ENCODE results near the gene AURKAIP1. TPM values are rescaled to one million over a fixed set of nuclear protein-coding genes. Genes with fewer than 3 reads are reported as not detected.

The AURKAIP1 gene
- total and polyA plus RNA-seq, 9 of the 15 experiments (the other 6 are each of a cell fraction or from before 2014, with no cell fraction given) = 7.8 to 478 (median 92.0) TPM

DNA sequence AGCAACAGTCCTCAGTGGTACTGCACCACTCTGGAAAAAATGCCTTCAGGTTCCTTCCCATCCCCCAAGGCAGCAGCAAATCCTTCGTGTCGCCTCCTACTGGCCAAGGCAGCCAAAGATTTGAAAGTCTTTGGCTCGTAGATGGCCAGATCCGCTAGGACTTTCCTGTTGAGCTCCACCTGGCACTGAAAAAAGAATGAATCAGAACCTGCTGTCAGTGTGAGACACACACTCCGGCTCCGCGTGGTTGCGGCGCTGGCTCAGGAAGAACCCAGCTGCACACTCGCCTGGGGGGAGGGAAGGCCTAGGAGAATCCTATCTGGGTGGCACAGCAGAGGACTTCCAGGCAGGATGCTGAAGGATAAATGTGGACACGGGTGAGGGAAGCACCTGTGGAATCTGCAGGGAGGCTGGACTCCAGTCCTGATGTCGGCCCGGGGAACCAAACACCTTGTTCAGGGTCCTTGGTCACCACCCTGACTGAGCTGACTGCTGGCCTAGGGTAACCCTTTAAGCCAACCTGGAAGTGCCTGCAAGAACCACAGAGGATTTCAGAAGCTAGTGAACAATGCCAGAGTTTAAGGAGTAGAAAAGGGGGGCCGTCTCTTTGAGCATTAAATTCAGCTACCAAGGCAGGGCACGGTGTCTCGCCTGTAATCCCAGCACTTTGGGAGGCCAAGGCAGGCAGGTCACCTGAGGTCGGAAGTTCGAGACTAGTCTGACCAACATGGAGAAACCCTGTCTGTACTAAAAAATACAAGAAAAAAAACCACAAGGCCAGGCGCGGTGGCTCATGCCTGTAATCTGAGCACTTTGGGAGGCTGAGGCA is 27.3 kb upstream of the AURKAIP1 start (continued):
- TF ChIP-seq, protein P1, sequence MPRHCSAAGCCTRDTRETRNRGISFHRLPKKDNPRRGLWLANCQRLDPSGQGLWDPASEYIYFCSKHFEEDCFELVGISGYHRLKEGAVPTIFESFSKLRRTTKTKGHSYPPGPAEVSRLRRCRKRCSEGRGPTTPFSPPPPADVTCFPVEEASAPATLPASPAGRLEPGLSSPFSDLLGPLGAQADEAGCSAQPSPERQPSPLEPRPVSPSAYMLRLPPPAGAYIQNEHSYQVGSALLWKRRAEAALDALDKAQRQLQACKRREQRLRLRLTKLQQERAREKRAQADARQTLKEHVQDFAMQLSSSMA (CRISPR knock-in tag; IDR thresholded peaks at IDR 0.05) = no peak
- TF ChIP-seq ZNF3 (CRISPR knock-in tag; IDR thresholded peaks at IDR 0.05) = no peak
- no peak for TF ChIP-seq CHCHD3 (CRISPR knock-in tag; IDR thresholded peaks at IDR 0.05)
- TF ChIP-seq CC2D1A (IDR thresholded peaks at IDR 0.05) = no peak
- TF ChIP-seq ERF (CRISPR knock-in tag; IDR thresholded peaks at IDR 0.05) = no peak
- no peak for TF ChIP-seq KLF1 (tag; IDR thresholded peaks at IDR 0.05)
- TF ChIP-seq TFAM (CRISPR knock-in tag; conservative IDR thresholded peaks at IDR 0.05) = no peak
- no peak for TF ChIP-seq U2AF1 (optimal IDR thresholded peaks at IDR 0.05; ENCODE audit: low read depth, low read length)
- no peak for TF ChIP-seq ZNF408 (CRISPR knock-in tag; IDR thresholded peaks at IDR 0.05; ENCODE audit: low read depth)
- TF ChIP-seq, protein P2, sequence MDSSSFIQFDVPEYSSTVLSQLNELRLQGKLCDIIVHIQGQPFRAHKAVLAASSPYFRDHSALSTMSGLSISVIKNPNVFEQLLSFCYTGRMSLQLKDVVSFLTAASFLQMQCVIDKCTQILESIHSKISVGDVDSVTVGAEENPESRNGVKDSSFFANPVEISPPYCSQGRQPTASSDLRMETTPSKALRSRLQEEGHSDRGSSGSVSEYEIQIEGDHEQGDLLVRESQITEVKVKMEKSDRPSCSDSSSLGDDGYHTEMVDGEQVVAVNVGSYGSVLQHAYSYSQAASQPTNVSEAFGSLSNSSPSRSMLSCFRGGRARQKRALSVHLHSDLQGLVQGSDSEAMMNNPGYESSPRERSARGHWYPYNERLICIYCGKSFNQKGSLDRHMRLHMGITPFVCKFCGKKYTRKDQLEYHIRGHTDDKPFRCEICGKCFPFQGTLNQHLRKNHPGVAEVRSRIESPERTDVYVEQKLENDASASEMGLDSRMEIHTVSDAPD (CRISPR knock-in tag; IDR thresholded peaks at IDR 0.05) = no peak
- no peak for TF ChIP-seq ZNF282 (CRISPR knock-in tag; IDR thresholded peaks at IDR 0.05)
- no peak for TF ChIP-seq NR2C2 (CRISPR knock-in tag; IDR thresholded peaks at IDR 0.05)
- peak; percentile 24; the same call in 1 of the 2 replicates for TF ChIP-seq NR2C2 (tag; IDR thresholded peaks at IDR 0.05)
- TF ChIP-seq, protein P3, sequence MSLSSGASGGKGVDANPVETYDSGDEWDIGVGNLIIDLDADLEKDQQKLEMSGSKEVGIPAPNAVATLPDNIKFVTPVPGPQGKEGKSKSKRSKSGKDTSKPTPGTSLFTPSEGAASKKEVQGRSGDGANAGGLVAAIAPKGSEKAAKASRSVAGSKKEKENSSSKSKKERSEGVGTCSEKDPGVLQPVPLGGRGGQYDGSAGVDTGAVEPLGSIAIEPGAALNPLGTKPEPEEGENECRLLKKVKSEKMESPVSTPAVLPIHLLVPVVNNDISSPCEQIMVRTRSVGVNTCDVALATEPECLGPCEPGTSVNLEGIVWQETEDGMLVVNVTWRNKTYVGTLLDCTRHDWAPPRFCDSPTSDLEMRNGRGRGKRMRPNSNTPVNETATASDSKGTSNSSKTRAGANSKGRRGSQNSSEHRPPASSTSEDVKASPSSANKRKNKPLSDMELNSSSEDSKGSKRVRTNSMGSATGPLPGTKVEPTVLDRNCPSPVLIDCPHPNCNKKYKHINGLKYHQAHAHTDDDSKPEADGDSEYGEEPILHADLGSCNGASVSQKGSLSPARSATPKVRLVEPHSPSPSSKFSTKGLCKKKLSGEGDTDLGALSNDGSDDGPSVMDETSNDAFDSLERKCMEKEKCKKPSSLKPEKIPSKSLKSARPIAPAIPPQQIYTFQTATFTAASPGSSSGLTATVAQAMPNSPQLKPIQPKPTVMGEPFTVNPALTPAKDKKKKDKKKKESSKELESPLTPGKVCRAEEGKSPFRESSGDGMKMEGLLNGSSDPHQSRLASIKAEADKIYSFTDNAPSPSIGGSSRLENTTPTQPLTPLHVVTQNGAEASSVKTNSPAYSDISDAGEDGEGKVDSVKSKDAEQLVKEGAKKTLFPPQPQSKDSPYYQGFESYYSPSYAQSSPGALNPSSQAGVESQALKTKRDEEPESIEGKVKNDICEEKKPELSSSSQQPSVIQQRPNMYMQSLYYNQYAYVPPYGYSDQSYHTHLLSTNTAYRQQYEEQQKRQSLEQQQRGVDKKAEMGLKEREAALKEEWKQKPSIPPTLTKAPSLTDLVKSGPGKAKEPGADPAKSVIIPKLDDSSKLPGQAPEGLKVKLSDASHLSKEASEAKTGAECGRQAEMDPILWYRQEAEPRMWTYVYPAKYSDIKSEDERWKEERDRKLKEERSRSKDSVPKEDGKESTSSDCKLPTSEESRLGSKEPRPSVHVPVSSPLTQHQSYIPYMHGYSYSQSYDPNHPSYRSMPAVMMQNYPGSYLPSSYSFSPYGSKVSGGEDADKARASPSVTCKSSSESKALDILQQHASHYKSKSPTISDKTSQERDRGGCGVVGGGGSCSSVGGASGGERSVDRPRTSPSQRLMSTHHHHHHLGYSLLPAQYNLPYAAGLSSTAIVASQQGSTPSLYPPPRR (CRISPR knock-in tag; IDR thresholded peaks at IDR 0.05; ENCODE audit: borderline replicate concordance) = no peak
- no peak for TF ChIP-seq RFX5 (IDR thresholded peaks at IDR 0.05; ENCODE audit: low read depth, low read length)
- TF ChIP-seq, protein P4, sequence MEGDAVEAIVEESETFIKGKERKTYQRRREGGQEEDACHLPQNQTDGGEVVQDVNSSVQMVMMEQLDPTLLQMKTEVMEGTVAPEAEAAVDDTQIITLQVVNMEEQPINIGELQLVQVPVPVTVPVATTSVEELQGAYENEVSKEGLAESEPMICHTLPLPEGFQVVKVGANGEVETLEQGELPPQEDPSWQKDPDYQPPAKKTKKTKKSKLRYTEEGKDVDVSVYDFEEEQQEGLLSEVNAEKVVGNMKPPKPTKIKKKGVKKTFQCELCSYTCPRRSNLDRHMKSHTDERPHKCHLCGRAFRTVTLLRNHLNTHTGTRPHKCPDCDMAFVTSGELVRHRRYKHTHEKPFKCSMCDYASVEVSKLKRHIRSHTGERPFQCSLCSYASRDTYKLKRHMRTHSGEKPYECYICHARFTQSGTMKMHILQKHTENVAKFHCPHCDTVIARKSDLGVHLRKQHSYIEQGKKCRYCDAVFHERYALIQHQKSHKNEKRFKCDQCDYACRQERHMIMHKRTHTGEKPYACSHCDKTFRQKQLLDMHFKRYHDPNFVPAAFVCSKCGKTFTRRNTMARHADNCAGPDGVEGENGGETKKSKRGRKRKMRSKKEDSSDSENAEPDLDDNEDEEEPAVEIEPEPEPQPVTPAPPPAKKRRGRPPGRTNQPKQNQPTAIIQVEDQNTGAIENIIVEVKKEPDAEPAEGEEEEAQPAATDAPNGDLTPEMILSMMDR (IDR thresholded peaks at IDR 0.05 in 2 of 3, conservative IDR thresholded peaks at IDR 0.05 in 1 of 3; ENCODE audit: insufficient read depth in 2 of 3, low read depth in 1 of 3, low read length in 3 of 3) = peak; percentile 80 to 96 (median 83)
- TF ChIP-seq ZNF311 (CRISPR knock-in tag; IDR thresholded peaks at IDR 0.05) = no peak
- no peak for TF ChIP-seq E2F3 (CRISPR knock-in tag; IDR thresholded peaks at IDR 0.05)

All from K562 (cell line).